Lower lobe of right lung (tissue), 2 donors: ENCODE data around the gene OR2AG1. TPM values are rescaled to one million over a fixed set of nuclear protein-coding genes. Genes with fewer than 3 reads are reported as not detected.
"Not testable (repeated sequence)": the region's sequence is repeated elsewhere in the genome, so short reads cannot be mapped to it uniquely, and the experiment has no call there.

Experiments
- ATAC-seq, 2 donors: fragments of 200-7000 bp; cut with Tn5 transposase; one replicate each; pipeline ENCODE4 v1.9.1; 2020 to 2022; ENCODE audit warnings: mild to moderate bottlenecking in 2 of 2, moderate library complexity in 2 of 2
- DNase-seq: peaks from one replicate; pipeline ENCODE4 v3.0.0-alpha.2; 2020
- H3K27ac ChIP-seq: fragments of 200-600 bp; one replicate; pipeline ENCODE4 v1.8.0; 2022
- H3K27me3 ChIP-seq: fragments of 200-600 bp; one replicate; pipeline ENCODE4 v1.8.0; 2022; ENCODE audit warnings: low read depth
- H3K36me3 ChIP-seq: fragments of 200-600 bp; one replicate; pipeline ENCODE4 v1.8.0; 2022; ENCODE audit warnings: mild to moderate bottlenecking
- H3K4me1 ChIP-seq: fragments of 200-600 bp; one replicate; pipeline ENCODE4 v1.8.0; 2022
- H3K4me3 ChIP-seq: fragments of 200-600 bp; one replicate; pipeline ENCODE4 v1.8.0; 2022; ENCODE audit warnings: mild to moderate bottlenecking
- H3K9me3 ChIP-seq: fragments of 200-600 bp; one replicate; pipeline ENCODE4 v1.8.0; 2022
- CTCF ChIP-seq: fragments of 200-600 bp; IDR thresholded peaks from one replicate; pipeline ENCODE4 v1.8.0; 2022; ENCODE audit warnings: antibody characterized with exemption, mild to moderate bottlenecking
- intact Hi-C: fragments of 100-400 bp; cut with DNase I; formaldehyde crosslinking; loops from one replicate; pipeline ENCODE4 v1.11.0; 2022
- total RNA-seq: library from RNA; stranded (reverse); fragmentation: NEBNext Ultra II Directional; extraction: Animal tissue kit (Norgen Biotek cat#: 25700); gene quantifications from one replicate; pipeline ENCODE4 v1.2.1, GENCODE V29; 2021
- donor health status: DM: no; HTN: yes; CAD: no; lungs with severe emphysema.

The OR2AG1 gene
- total RNA-seq, 1 donor from 2014 or later: not detected

GRCh38 chr11:6794639-6795038 lies 11.8 kb downstream of the OR2AG1 start:
- no peaks in the 10 kb centered on the region for H3K4me1 ChIP-seq
- H3K27me3 ChIP-seq: no peaks in the 10 kb centered on the region
- intact Hi-C loops: no loop called here
- no peak overlapping the region for H3K4me3 ChIP-seq
- no peak for TF ChIP-seq CTCF
- H3K9me3 ChIP-seq: no peaks in the 10 kb centered on the region
- H3K27ac ChIP-seq: no peak overlapping the region
- ATAC-seq (no peak), DNase-seq (no peak)
- H3K36me3 ChIP-seq: no peaks in the 10 kb centered on the region

GRCh38 chr11:6799402-6799801 lies 16.6 kb downstream of the OR2AG1 start, which contains the start of gene OR6A2:
OR6A2 (minus strand) TSS chr11:6799689; CDS start chr11:6795708, 3,981 bp downstream.
- intact Hi-C loops: no loop called here
- DNase-seq (no peak), ATAC-seq (no peak)
- H3K36me3 ChIP-seq: no peaks in the 10 kb centered on the region
- no peak for TF ChIP-seq CTCF
- H3K4me1 ChIP-seq: no peaks in the 10 kb centered on the region
- H3K27me3 ChIP-seq: no peaks in the 10 kb centered on the region
- H3K27ac ChIP-seq: no peak within 1 kb of the TSS
- no peak within 1 kb of the TSS for H3K4me3 ChIP-seq
- peaks cover 6% of the 10 kb centered on the region for H3K9me3 ChIP-seq

- H3K4me3 ChIP-seq, H3K27me3 ChIP-seq, ATAC-seq, DNase-seq, H3K27ac ChIP-seq, H3K4me1 ChIP-seq, intact Hi-C loops, H3K9me3 ChIP-seq, H3K36me3 ChIP-seq: not testable (repeated sequence)
Measured at GRCh38 chr11:6801075-6801474, 18.3 kb downstream of the OR2AG1 start.

GRCh38 chr11:6812390-6813005 lies 29.7 kb downstream of the OR2AG1 start:
- peak; percentile 66 to 82 for ATAC-seq
- H3K9me3 ChIP-seq: no peaks in the 10 kb centered on the region
- no peaks in the 10 kb centered on the region for H3K4me1 ChIP-seq
- no peak overlapping the region for H3K27ac ChIP-seq
- H3K27me3 ChIP-seq: no peaks in the 10 kb centered on the region
- peak; percentile 84 for TF ChIP-seq CTCF
- no peaks in the 10 kb centered on the region for H3K36me3 ChIP-seq
- intact Hi-C loops: no loop called here
- no peak for DNase-seq
- no peak overlapping the region for H3K4me3 ChIP-seq

- DNase-seq: no peak
- intact Hi-C loops: no loop called here
- Histone ChIP-seq H3K27me3 (no peaks in the 10 kb centered on the region), H3K9me3 (no peaks in the 10 kb centered on the region), H3K4me1 (no peaks in the 10 kb centered on the region), H3K36me3 (no peaks in the 10 kb centered on the region), H3K4me3 (no peak overlapping the region), H3K27ac (no peak overlapping the region)
- no peak for ATAC-seq
- no peak for TF ChIP-seq CTCF
Measured at GRCh38 chr11:6813656-6814055, 30.8 kb downstream of the OR2AG1 start.

GRCh38 chr11:6817694-6818093 lies 34.9 kb downstream of the OR2AG1 start:
- no peaks in the 10 kb centered on the region for H3K4me1 ChIP-seq
- TF ChIP-seq CTCF: no peak
- H3K27me3 ChIP-seq: no peaks in the 10 kb centered on the region
- DNase-seq (no peak), ATAC-seq (no peak)
- H3K4me3 ChIP-seq: no peak overlapping the region
- intact Hi-C loops: no loop called here
- no peak overlapping the region for H3K27ac ChIP-seq
- peaks cover 8% of the 10 kb centered on the region for H3K9me3 ChIP-seq
- no peaks in the 10 kb centered on the region for H3K36me3 ChIP-seq
